IPS DF 4.7 (cell line): ENCODE measurements around the gene GPR171.
"Not testable (repeated sequence)": the region's sequence is repeated elsewhere in the genome, so short reads cannot be mapped to it uniquely, and the experiment has no call there.

Source experiments
- DNase-seq: peaks from one replicate; pipeline ENCODE4 v3.0.0-alpha.2; 2013; ENCODE audit warnings: low spot score; ENCODE audit errors: extremely low read depth

GPR171 gene, protein sequence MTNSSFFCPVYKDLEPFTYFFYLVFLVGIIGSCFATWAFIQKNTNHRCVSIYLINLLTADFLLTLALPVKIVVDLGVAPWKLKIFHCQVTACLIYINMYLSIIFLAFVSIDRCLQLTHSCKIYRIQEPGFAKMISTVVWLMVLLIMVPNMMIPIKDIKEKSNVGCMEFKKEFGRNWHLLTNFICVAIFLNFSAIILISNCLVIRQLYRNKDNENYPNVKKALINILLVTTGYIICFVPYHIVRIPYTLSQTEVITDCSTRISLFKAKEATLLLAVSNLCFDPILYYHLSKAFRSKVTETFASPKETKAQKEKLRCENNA

DNA sequence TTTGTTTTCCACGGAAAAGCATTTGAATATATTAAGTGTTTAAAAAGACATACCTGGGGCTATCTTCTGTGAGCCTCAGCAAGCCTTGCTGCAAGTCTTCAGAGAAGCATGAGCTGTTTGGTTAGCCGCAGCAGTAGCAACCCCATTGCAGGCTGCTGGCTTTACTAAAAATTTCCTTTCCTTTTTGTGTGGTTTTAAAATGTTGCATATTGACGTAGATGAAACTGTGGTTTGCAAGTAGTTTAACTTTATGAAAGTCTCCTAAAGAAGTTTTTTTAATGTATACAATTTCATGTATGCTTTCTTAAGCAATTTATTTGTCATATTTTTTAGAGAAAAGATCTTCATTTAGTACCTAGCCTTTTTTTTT is at the start of gene GPR171:
GPR171 (minus strand) TSS at position 166 of the 370 bp plus-strand sequence. CDS start 3,830 bp downstream, outside the sequence.
- no peak for DNase-seq

DNA sequence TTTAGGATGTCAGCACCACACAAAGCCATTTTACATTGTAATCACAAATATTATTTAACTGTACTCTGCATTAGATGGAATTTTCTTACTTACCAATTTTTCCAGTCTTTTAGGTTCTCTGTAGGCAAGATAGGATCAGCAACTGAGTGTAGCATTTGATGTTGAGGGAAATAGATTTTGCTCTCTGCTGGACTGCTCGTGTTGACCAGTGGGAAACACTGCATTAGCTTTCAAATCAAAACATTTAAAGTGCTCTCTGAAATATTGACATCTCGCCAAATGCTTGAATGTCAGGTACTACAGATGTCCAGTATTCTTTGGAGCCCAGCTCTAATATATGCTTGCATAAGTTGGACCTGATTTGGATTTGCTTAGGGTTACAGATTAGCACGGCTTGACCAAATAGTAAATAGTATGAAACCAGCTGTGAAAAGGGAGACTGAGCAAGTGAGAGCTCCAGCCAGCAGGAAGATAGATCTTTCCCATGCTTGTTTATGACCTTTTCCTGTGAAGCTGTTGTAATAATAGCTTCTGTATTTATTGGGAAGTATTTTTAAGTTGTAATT is 45.8 kb upstream of the GPR171 start:
- DNase-seq = no peak

DNA sequence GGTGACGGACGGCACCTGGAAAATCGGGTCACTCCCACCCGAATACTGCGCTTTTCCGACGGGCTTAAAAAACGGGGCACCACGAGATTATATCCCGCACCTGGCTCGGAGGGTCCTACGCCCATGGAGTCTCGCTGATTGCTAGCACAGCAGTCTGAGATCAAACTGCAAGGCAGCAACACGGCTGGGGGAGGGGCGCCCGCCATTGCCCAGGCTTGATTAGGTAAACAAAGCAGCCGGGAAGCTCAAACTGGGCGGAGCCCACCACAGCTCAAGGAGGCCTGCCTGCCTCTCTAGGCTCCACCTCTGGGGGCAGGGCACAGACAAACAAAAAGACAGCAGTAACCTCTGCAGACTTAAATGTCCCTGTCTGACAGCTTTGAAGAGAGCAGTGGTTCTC is 39.0 kb upstream of the GPR171 start:
- not testable (repeated sequence) for DNase-seq

DNA sequence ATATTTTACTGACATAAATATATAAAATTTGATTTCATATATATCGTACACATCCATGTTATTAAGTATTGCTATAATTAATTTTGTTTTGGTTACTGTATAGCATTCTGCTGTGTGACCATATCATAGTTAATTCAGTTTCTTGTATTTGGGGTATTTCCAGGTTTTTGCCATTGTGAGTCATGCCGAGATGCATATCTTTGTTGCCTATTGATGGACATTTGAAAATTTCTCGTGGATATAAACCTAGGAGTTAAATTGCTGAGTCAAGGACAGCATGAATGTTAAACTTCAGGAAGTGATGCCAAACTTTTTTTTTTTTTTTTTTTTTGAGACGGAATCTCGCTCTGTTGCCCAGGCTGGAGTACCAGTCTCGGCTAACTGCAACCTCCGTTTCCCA is 33.7 kb upstream of the GPR171 start:
- DNase-seq = no peak

DNA sequence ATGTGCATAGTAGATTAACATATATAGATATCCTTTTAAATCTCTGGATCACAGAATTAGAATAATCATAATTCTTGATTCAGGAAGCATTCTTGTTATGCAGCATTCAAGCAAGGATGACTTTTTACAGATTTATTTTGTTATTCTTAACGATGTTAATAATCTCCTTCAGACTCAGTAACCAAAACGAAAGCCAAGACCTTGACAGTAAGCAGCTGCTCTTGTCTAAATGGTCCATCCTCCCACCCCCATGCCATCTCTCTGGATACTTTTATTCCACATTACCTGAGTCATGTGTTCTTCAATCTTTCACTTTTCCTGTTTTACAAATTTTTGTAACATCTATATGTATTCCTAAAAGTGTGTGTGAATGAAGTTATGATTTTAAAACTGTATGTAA is 33.3 kb upstream of the GPR171 start:
- no peak for DNase-seq

DNA sequence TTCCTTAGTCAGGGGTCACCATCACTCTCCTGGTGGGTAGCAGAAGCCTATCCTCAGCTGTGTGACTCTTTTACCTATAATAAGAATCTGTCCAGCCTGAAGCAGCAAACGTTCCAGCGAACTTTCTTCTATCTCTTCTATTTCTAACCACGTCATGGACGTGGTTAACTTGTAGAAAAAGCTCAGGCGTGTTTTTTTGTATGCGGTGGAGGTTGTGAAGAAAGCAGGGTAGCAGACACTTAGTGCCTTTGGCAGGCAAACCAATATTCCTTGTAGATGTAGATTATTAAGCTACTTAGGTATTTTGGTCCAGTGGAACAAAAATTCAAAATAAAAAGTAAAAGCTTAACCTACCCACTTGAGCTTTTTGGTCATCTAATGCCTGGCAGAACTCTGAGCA is 31.8 kb upstream of the GPR171 start:
- DNase-seq = no peak

DNA sequence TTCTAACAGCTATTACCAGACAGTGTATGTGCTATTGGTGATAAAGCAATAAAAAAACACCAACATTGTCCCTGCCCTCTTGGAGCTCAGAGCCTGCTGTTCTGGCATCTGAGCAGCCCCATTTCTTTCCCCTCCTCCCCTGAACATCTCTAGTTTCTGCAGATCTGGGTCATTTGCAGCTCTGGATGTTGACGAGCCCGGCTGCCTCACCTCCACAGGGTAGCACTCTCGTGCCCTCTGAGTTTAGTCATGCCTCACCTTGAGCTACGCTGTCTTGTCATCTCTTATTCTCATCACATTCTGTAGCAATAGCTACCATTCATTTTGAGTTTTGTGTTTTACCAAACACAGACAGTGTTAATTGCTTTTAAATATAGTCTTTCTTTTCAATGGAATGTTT is 30.0 kb upstream of the GPR171 start:
- DNase-seq = no peak

DNA sequence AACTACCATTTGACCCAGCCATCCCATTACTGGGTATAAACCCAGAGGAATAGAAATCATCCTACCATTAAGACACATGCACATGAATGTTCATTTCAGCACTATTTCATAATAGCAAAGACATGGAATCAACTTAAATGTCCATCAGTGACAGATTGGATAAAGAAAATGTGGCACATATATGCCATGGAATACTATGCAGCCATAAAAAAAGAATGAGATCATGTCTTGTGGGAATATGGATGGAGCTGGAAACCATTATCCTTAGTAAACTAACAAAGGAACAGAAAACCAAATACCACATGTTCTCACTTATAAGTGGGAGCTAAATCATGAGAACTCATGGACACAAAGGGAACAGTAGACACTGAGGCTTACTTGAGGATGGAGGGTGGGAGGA is 29.4 kb upstream of the GPR171 start:
- not testable (repeated sequence) for DNase-seq

DNA sequence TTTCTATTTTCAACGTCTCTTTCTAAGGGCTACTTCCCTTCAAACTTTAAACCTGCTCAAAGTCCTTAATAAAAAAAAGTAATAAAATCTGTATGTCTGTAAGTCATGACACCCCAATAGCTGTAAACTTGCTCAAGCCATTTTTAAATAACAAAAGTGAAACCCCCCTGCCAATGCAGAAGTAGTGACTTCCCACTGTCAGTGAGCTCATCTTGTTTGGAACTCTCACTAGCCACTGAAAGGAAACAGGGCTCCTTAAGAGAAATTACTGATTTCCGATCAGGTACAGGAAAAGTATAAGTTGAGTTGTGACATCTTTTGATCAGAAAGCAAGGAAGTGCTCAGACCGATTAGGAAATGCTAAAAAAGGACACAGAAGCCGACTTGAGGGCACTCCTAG is 27.6 kb upstream of the GPR171 start:
- no peak for DNase-seq

DNA sequence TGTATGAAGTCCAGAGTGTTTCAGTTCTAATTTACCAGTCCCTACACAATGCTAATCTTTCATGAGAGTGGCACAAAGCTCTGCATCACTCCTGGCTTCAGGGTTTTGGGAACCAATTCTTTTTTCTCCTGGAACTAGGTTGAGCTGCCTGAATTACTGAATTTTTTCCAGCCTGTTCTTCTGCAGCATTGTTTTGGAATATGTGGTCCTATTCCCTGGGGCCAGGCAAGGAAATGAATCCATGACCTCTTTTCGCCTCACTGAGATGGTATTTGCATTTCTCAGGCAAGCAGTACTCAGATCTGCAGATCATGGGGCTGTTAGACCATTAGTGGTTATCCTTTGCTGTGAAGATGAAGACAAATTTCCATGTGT is 25.6 kb upstream of the GPR171 start:
- DNase-seq = no peak

DNA sequence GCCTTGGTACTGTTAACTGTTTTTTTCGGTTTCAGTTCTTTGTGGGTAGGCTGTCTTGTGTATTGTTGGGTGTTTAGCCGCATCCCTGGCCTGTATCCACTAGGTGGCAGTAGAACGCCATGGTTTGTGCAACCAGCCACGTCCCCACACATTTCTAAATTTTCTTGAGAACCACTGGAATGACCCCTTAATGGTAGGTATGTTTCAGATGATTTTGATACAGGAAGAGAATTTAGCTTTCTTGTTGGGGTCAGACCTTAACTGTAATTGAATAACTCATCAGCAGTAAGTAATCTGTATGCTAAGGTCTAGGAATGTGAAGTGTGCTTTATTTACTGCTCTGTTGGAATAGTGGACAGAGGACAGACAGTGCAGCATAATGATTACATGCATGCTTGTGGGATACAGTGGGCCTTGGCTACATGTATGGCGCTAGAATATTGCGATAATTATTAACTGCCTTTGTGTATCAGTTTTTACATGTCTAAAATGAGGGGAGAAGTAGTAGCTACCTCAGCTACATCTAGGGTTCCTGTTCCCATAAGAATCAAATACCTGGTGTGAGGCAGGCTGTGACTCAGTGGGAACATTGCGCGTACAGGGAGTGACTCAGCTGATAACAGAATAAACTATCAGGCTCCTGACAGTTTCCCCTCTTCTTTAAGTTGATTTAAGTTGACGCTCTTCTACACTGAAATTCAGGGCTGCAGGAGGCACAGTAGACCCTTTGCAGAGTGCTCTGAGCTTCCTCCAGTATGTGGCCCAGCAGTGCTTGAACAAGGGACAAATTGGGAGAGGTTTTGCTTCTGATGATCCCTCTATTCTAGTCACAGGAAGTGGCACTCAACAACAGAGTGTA is 25.0 kb upstream of the GPR171 start:
- peak; percentile 38 for DNase-seq

DNA sequence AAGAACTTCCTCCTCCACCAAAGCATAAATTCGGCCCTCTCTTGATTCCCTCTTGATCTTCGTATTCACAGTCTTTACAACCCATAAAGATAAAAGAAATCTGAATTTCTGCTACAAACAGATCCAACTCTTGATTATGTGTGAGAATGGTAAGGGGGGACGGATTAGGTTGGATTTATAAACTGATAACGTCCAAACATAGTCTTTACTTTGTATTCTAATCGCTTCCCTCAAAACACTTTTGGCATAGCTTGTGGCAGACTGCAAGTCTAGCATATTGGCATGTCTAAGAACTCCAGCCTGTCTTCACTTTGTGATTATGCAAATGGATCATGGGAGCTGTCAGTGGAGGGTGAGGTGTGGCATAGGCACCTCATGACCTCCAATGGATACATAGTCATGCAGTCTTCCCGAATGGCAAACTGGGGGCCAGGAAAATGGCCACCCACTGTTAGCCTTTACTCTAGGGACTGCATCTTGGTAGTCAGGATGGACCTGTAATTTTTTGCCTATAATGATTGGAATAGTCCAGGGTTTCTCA is 24.3 kb upstream of the GPR171 start:
- DNase-seq = no peak

DNA sequence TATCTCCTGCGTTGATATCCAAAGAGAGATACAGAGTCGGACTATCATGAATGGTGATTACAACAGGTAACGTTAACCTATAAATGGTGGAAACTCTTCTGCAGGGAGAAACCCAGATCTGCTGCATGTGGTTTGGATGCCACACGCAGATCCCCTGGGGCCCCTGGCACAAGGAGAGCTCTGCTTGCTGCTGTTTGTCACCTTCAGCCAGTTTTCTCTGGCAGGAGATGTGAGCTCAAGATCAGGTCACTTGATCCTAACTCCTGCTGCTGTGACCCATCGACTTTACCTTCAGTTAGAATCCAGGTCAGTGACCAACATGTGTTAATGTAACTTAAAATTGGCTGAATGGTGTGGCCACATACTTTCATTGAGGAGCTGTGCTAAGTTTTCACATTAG is 23.8 kb upstream of the GPR171 start:
- DNase-seq = no peak

DNA sequence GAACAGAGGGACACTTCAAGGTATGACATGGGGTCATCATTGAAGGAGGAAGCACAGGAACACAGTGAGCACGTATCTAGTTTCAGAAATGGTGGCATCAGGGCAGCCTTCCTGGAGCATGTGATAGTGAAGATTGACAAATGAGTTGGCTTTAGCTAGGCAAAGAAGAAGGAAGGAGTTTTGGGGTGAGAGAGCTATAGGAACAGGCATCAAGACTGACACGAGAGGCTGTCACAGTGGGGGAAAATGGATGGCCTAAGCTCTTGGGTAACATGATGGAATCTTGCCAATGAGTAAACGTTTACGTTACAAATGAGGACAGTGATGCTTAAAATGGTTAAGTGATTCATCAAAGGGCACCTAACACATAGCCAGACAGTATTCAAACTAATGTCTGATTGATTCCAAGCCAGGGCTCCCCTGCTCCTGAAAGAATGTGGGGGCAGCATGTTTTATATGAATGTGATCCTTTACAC is 23.1 kb upstream of the GPR171 start:
- no peak for DNase-seq

DNA sequence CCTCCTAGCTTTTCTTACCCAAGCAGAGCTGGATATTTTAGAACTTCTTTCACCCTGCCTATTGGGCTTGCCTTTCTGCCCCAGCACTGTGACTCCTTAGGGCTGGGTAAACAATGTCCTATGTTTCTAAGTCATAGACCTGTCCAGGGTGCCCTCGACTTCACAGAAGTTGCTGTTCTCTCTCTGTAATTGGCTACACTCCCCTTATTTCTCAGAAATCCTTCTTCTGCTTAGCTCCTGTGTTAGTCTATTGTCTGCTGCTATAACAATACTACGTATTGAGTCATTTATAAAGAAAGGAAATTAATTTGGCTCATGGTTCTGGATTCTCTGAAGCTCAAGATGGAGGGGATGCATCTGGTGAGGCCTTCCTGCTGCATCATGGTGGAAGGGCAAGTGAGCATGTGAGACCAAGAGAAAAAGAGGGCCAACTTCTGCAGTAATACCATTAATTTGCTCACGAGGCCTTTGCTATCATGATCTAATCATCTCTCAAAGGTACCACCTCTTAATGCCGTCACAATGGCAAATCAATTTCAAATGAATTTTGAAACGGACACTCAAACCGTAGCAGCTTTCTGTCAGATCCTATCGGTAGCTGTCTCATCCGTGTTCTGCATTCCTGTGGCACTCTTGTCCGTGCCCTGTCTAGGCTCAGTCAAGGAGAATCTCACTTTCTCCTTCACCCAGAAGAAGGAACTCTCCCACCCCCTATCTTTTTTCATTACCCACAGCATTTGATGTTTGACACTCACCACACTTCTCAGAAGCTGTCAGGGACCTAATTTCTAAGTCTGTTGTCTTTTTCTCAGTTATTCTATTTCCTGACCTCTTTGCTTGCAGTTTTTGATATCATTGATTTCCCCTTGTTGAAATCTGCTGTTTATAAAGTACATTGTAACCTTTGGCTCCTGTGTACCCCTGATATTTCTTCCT is 22.3 kb upstream of the GPR171 start:
- no peak for DNase-seq

DNA sequence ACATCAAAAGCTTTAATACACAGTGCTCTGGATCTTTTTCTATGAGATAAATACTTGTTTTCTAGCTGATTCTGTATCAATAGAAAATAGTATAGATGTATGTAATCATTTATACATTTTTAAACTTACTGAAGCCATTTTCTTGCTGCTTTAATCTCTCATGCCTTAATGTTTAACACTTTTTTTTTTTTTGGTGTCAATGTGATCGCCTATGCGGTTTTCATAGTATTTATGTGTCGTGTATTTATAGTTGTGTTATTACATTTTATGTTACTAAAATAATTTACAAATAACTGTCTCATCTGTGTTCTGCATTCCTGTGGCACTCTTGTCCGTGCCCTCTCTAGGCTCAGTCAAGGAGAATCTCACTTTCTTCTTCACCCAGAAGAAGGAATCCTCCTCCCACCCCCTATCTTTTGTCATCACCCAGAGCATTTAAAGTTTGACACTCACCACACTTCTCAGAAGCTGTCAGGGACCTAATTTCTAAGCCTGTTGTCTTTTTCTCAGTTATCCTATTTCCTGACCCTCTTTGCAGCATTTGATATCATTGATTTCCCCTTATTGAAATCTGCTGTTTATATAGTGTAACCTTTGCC is 21.4 kb upstream of the GPR171 start:
- DNase-seq = no peak

DNA sequence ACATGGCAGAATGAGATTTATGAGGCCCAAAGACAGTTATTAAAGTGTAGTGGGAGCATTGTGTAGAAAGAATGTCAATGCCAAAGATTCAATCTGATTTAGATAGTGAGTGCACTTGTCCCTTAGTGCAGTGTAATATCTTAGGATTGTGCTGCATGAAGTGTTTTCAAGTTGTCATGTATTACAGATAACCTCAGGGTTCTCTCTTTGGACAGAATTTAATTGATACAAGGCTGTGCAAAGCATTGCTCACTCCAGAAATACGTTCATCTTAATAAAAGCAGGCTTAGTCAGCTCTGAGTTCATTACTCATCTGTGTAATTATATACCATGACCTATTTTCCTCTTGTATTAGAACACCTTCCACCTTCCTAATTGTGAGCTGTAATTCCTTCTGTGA is 16.0 kb upstream of the GPR171 start:
- DNase-seq = no peak

DNA sequence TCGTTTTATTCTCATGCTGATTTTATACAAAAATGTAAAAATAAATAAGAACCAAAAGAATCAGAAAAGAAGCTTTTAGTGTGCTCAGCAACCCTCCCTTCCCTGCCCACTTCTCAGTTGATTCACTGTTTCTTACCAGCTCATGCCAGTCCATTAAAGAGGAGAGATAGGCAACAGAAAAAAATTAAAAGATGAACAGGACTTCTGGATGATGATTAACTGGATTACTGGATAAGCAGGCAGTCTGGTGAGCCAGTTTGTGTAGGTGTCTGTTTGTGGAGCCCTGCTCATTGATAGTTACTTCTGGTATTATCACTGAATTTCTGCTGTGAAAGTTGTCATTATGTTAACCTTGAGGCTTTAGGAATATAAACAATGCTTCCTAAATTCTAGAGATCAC is 15.1 kb upstream of the GPR171 start:
- DNase-seq = no peak

DNA sequence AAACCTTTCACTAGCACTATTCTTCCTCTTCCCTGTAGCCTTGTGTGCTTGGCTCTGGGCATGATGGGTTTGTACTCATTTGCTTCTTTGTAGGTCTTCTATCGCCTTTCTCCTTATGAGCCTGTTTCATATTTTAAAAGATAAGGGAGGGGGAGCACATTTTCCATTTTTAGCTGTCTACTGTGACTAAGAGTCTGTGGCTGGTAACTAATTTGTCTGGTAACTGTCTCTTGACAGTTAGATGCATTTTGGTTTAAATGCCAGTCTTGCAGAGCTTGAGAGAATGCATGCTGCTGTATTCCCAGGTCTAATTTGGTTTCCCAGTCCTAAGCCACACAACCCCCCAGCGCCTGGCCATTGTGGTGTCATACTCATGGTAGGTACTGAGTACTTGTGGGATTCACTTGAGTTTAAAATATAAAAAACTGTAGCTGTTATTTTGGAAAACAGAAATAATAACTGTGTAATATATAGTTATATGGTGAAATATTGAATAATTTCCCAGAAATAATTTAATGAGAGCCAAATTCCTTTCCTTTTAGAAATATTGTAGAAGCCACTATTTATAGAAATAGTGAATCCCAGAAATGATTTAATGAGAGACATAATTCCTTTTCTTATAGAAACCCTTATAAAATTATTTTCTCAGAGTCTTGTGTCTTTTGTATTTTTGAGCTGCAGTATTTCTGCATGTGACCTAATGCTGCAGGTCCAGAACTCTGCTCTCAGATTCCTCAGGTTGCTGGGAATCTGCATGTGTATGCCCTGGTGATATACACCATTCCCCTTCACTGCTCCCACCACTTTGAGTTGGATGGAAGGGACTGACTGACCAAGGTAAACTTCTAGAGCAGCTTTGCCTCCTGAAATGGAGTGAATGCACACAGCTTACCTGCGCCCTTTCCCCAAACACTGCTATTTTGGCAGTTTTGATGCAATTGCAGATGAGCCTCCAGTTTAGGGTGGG is 13.9 kb upstream of the GPR171 start:
- DNase-seq = no peak
